Erythroblast (primary cell): ENCODE results near the gene TRABD2B.

ENCODE experiments used
- GATA1 ChIP-seq: IDR thresholded peaks from 2 replicates; pipeline ENCODE4 v1.6.1; 2011; ENCODE audit warnings: low read depth, mild to moderate bottlenecking, control low read depth, low read length, moderate library complexity
- POLR2A ChIP-seq: IDR thresholded peaks from 2 replicates; pipeline ENCODE4 v1.6.1; 2011; ENCODE audit warnings: mild to moderate bottlenecking, low read length

- TF ChIP-seq POLR2A = no peak
- TF ChIP-seq GATA1 = no peak
Measured at GRCh38 chr1:47866601-47867437, 130.4 kb downstream of the TRABD2B start.
